ENCODE results near the gene PLEKHS1.

DNA sequence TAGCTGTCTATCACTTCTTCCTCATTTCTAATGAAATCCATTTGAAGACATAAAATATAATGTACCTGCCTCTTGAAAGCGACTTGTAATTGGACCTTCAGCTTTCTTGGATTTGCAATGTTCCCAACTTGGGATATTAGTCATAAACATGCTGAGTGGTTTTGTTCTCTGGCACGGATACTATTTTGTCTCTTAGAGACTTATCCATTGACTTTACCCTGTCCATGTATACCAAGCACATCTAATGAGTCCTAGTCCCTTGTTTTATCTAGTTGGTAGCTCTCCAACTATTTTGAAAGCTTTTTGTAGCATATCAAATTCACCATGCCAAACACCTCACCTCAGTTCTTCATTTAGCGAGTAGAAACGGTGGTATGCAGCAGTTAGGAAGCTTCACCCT, 18.9 kb downstream of the PLEKHS1 start:
- TF ChIP-seq, protein P1, sequence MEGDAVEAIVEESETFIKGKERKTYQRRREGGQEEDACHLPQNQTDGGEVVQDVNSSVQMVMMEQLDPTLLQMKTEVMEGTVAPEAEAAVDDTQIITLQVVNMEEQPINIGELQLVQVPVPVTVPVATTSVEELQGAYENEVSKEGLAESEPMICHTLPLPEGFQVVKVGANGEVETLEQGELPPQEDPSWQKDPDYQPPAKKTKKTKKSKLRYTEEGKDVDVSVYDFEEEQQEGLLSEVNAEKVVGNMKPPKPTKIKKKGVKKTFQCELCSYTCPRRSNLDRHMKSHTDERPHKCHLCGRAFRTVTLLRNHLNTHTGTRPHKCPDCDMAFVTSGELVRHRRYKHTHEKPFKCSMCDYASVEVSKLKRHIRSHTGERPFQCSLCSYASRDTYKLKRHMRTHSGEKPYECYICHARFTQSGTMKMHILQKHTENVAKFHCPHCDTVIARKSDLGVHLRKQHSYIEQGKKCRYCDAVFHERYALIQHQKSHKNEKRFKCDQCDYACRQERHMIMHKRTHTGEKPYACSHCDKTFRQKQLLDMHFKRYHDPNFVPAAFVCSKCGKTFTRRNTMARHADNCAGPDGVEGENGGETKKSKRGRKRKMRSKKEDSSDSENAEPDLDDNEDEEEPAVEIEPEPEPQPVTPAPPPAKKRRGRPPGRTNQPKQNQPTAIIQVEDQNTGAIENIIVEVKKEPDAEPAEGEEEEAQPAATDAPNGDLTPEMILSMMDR (IDR thresholded peaks at IDR 0.05), result no peak
- TF ChIP-seq TAF1 (IDR thresholded peaks at IDR 0.05; ENCODE audit: borderline replicate concordance, low read depth, low read length) (no peak), ELF1 (IDR thresholded peaks at IDR 0.05) (no peak), EP300 (IDR thresholded peaks at IDR 0.05; ENCODE audit: borderline replicate concordance in 1 of 2, low read depth in 1 of 2, low read length in 1 of 2) (no peak), JUND (IDR thresholded peaks at IDR 0.05) (no peak), RXRA (IDR thresholded peaks at IDR 0.05; ENCODE audit: borderline replicate concordance, low read depth) (no peak), RCOR1 (IDR thresholded peaks at IDR 0.05; ENCODE audit: low read length) (no peak), FOXM1 (IDR thresholded peaks at IDR 0.05; ENCODE audit: low read depth) (no peak), TEAD4 (IDR thresholded peaks at IDR 0.05; ENCODE audit: borderline replicate concordance, insufficient read depth) (no peak)
- TF ChIP-seq, protein P2, sequence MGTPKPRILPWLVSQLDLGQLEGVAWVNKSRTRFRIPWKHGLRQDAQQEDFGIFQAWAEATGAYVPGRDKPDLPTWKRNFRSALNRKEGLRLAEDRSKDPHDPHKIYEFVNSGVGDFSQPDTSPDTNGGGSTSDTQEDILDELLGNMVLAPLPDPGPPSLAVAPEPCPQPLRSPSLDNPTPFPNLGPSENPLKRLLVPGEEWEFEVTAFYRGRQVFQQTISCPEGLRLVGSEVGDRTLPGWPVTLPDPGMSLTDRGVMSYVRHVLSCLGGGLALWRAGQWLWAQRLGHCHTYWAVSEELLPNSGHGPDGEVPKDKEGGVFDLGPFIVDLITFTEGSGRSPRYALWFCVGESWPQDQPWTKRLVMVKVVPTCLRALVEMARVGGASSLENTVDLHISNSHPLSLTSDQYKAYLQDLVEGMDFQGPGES (IDR thresholded peaks at IDR 0.05; ENCODE audit: low read depth, low read length), result no peak
- TF ChIP-seq, protein P3, sequence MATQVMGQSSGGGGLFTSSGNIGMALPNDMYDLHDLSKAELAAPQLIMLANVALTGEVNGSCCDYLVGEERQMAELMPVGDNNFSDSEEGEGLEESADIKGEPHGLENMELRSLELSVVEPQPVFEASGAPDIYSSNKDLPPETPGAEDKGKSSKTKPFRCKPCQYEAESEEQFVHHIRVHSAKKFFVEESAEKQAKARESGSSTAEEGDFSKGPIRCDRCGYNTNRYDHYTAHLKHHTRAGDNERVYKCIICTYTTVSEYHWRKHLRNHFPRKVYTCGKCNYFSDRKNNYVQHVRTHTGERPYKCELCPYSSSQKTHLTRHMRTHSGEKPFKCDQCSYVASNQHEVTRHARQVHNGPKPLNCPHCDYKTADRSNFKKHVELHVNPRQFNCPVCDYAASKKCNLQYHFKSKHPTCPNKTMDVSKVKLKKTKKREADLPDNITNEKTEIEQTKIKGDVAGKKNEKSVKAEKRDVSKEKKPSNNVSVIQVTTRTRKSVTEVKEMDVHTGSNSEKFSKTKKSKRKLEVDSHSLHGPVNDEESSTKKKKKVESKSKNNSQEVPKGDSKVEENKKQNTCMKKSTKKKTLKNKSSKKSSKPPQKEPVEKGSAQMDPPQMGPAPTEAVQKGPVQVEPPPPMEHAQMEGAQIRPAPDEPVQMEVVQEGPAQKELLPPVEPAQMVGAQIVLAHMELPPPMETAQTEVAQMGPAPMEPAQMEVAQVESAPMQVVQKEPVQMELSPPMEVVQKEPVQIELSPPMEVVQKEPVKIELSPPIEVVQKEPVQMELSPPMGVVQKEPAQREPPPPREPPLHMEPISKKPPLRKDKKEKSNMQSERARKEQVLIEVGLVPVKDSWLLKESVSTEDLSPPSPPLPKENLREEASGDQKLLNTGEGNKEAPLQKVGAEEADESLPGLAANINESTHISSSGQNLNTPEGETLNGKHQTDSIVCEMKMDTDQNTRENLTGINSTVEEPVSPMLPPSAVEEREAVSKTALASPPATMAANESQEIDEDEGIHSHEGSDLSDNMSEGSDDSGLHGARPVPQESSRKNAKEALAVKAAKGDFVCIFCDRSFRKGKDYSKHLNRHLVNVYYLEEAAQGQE (IDR thresholded peaks at IDR 0.05; ENCODE audit: low read depth, low read length), result no peak
- TF ChIP-seq, protein P4, sequence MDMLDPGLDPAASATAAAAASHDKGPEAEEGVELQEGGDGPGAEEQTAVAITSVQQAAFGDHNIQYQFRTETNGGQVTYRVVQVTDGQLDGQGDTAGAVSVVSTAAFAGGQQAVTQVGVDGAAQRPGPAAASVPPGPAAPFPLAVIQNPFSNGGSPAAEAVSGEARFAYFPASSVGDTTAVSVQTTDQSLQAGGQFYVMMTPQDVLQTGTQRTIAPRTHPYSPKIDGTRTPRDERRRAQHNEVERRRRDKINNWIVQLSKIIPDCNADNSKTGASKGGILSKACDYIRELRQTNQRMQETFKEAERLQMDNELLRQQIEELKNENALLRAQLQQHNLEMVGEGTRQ (IDR thresholded peaks at IDR 0.05; ENCODE audit: borderline replicate concordance, low read depth, low read length), result no peak
- TF ChIP-seq, protein P5, sequence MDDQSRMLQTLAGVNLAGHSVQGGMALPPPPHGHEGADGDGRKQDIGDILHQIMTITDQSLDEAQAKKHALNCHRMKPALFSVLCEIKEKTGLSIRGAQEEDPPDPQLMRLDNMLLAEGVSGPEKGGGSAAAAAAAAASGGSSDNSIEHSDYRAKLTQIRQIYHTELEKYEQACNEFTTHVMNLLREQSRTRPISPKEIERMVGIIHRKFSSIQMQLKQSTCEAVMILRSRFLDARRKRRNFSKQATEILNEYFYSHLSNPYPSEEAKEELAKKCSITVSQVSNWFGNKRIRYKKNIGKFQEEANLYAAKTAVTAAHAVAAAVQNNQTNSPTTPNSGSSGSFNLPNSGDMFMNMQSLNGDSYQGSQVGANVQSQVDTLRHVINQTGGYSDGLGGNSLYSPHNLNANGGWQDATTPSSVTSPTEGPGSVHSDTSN (IDR thresholded peaks at IDR 0.05), result no peak

Measured in SK-N-SH (cell line).